ENCODE data around the gene CHTOP. TPM values are rescaled to one million over a fixed set of nuclear protein-coding genes. Genes with fewer than 3 reads are reported as not detected.

The CHTOP gene
- total RNA-seq, 1 donor from 2014 or later, result 129 TPM

GRCh38 chr1:153628638-153629342 lies 5.1 kb upstream of the CHTOP start:
- Mint-ChIP-seq H3K36me3 (ENCODE audit: insufficient read depth) (peaks cover 3% of the 10 kb centered on the region), H3K9me3 (ENCODE audit: low read depth) (peaks cover 4% of the 10 kb centered on the region), H3K27ac (no peak overlapping the region), H3K27me3 (no peaks in the 10 kb centered on the region), H3K4me3 (ENCODE audit: low read depth) (no peak overlapping the region), H3K4me1 (ENCODE audit: low read depth) (peaks cover 34% of the 10 kb centered on the region)
- no peak for TF ChIP-seq CTCF (IDR thresholded peaks at IDR 0.05; ENCODE audit: unreplicated experiment)
- no peak for DNase-seq (ENCODE audit: low spot score, unreplicated experiment)

GRCh38 chr1:153629343-153629665 lies 4.6 kb upstream of the CHTOP start:
- H3K27me3 Mint-ChIP-seq, result no peaks in the 10 kb centered on the region
- H3K36me3 Mint-ChIP-seq (ENCODE audit: insufficient read depth), result peaks cover 3% of the 10 kb centered on the region
- no peak overlapping the region for H3K4me3 Mint-ChIP-seq (ENCODE audit: low read depth)
- no peak overlapping the region for H3K27ac Mint-ChIP-seq
- TF ChIP-seq CTCF (IDR thresholded peaks at IDR 0.05; ENCODE audit: unreplicated experiment), result no peak
- H3K9me3 Mint-ChIP-seq (ENCODE audit: low read depth), result peaks cover 4% of the 10 kb centered on the region
- peaks cover 35% of the 10 kb centered on the region for H3K4me1 Mint-ChIP-seq (ENCODE audit: low read depth)
- DNase-seq (ENCODE audit: low spot score, unreplicated experiment), result no peak

- TF ChIP-seq CTCF (IDR thresholded peaks at IDR 0.05; ENCODE audit: unreplicated experiment), result no peak
- no peak overlapping the region for H3K4me3 Mint-ChIP-seq (ENCODE audit: low read depth)
- DNase-seq (ENCODE audit: low spot score, unreplicated experiment), result no peak
- H3K36me3 Mint-ChIP-seq (ENCODE audit: insufficient read depth), result peaks cover 3% of the 10 kb centered on the region
- H3K9me3 Mint-ChIP-seq (ENCODE audit: low read depth), result peaks cover 4% of the 10 kb centered on the region
- peak overlapping the region; percentile 56 for H3K27ac Mint-ChIP-seq
- no peaks in the 10 kb centered on the region for H3K27me3 Mint-ChIP-seq
- H3K4me1 Mint-ChIP-seq (ENCODE audit: low read depth), result peaks cover 36% of the 10 kb centered on the region
Measured at GRCh38 chr1:153629971-153630370, 3.9 kb upstream of the CHTOP start.

GRCh38 chr1:153630384-153630783 lies 3.5 kb upstream of the CHTOP start:
- H3K9me3 Mint-ChIP-seq (ENCODE audit: low read depth), result peaks cover 4% of the 10 kb centered on the region
- H3K4me3 Mint-ChIP-seq (ENCODE audit: low read depth), result no peak overlapping the region
- peaks cover 37% of the 10 kb centered on the region for H3K4me1 Mint-ChIP-seq (ENCODE audit: low read depth)
- H3K27me3 Mint-ChIP-seq, result no peaks in the 10 kb centered on the region
- peak overlapping the region; percentile 56 for H3K27ac Mint-ChIP-seq
- no peak for DNase-seq (ENCODE audit: low spot score, unreplicated experiment)
- no peak for TF ChIP-seq CTCF (IDR thresholded peaks at IDR 0.05; ENCODE audit: unreplicated experiment)
- peaks cover 3% of the 10 kb centered on the region for H3K36me3 Mint-ChIP-seq (ENCODE audit: insufficient read depth)

- Mint-ChIP-seq H3K9me3 (ENCODE audit: low read depth) (peaks cover 4% of the 10 kb centered on the region), H3K4me3 (ENCODE audit: low read depth) (no peak overlapping the region), H3K36me3 (ENCODE audit: insufficient read depth) (peaks cover 4% of the 10 kb centered on the region), H3K27me3 (no peaks in the 10 kb centered on the region), H3K4me1 (ENCODE audit: low read depth) (peaks cover 35% of the 10 kb centered on the region), H3K27ac (peak overlapping the region; percentile 80)
- no peak for DNase-seq (ENCODE audit: low spot score, unreplicated experiment)
- TF ChIP-seq CTCF (IDR thresholded peaks at IDR 0.05; ENCODE audit: unreplicated experiment), result no peak
Measured at GRCh38 chr1:153631047-153632022, 2.5 kb upstream of the CHTOP start.

All from progenitor cell of endocrine pancreas (in vitro differentiated cells).